Measurements from ENCODE around the gene TMEM38A.
"Not testable (repeated sequence)": the region's sequence is repeated elsewhere in the genome, so short reads cannot be mapped to it uniquely, and the experiment has no call there.

TMEM38A gene

DNA sequence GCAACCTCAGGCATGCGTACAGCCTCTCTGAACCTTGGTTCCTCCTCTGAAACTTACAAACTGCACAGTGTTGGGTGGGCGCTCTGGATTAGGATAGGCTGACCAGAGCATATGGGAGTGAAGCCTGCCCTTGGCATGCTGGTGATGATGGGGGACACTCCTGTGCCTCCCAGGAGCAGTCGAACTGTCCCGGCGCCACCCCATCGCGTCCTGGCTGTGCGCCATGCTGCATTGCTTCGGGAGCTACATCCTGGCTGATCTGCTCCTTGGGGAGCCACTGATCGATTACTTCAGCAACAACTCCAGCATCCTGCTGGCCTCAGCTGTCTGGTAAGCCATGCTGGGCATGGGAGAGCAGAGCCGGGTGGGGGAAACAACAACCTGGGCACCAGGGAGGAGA is 18.9 kb downstream of the TMEM38A start:
- DNase-seq: no peak

GRCh38 chr19:16682539-16682938 is 21.6 kb downstream of the TMEM38A start:
- no peak for DNase-seq

GRCh38 chr19:16684216-16684615 is 23.3 kb downstream of the TMEM38A start:
- no peak for DNase-seq

DNA sequence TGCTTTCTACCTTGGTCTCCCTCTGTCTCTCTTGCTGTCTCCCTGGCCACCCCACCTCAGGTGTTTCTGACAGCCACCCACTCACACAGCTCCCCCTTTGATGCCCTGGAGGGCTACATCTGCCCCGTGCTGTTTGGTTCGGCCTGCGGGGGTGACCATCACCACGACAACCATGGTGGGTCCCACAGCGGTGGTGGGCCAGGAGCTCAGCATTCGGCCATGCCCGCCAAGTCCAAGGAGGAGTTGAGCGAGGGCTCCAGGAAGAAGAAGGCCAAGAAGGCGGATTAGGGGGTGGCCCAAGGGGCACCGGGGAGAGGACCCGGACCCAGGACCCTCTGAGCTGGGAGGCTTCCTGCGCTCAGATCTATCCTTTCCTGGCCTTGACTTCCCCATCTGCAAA is 27.1 kb downstream of the TMEM38A start:
- DNase-seq: no peak

GRCh38 chr19:16698914-16699313 is 38.0 kb downstream of the TMEM38A start:
- DNase-seq: no peak

DNA sequence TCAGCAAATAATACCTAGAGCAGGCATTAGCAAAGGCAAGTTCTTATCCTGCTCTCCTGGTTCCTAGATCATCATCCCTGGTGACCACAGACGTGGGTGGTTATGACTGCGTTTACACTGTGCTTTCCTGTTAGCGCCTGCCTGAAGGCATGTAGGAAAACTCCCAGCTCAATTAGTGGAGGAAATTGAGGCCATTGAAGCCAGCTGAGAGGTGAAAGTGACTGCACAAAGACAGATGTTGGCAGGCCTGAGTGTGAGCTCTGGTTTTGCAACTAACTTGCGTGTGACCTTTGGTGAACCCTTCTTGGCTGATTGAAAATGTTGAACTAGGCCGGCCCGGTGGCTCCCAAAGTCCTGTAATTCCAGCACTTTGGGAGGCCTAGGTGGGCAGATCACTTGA is 41.2 kb downstream of the TMEM38A start:
- DNase-seq: no peak

DNA sequence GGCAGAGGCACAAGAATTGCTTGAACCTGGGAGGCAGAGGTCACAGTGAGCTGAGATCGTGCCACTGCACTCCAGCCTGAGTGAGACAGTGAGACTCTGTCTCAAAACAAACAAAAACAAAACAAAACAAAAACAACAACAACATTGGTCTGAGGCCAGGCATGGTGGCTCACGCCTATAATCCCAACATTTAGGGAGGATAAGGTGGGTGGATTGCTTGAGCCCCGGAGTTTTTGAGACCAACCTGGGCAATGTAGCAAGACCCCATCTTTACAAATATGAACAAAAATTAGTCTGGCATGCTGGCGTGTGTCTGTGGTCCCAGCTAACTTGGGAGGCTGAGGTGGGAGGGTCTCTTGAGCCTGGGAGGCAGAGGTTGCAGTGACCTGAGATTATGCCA is 42.7 kb downstream of the TMEM38A start:
- no peak for DNase-seq

DNA sequence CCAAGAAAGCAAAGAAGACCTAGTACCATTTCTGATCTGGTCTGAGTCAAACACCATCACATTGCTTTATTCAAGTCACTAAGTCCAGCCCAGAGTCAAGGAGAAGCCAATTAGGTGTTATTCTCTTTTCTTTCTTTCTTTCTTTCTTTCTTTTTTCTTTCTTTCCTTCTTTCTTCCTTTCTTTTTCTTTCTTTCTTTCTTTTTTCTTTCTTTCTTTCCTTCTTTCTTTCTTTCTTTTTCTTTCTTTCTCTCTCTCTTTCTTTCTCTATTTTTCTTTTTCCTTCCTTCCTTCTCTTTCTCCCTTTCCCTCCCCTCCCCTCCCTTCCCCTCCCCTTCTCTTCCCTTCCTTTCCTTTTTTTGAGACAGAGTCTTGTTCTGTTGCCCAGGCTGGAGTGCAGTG is 49.9 kb downstream of the TMEM38A start:
- not testable (repeated sequence) for DNase-seq

DNA sequence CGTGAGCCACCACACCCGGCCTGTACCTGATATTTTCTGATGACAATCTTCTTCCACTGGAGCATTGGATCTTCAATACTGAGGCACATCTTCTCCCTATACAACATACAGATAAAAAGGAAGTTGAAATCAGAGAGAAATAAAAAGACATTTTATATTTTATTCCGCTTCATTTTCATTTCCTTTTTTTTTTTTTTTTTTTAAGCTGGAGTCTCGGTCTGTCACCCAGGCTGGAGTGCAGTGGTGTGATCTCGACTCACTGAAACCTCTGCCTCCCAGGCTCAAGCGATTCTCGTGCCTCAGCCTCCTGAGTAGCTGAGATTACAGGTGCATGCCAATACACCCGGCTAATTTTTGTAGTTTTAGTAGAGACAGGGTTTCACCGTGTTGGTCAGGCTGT is 51.4 kb downstream of the TMEM38A start:
- not testable (repeated sequence) for DNase-seq

GRCh38 chr19:16714702-16715287 is 53.9 kb downstream of the TMEM38A start:
- DNase-seq: peak; percentile 67

GRCh38 chr19:16715611-16716010 is 54.7 kb downstream of the TMEM38A start:
- DNase-seq: no peak

DNA sequence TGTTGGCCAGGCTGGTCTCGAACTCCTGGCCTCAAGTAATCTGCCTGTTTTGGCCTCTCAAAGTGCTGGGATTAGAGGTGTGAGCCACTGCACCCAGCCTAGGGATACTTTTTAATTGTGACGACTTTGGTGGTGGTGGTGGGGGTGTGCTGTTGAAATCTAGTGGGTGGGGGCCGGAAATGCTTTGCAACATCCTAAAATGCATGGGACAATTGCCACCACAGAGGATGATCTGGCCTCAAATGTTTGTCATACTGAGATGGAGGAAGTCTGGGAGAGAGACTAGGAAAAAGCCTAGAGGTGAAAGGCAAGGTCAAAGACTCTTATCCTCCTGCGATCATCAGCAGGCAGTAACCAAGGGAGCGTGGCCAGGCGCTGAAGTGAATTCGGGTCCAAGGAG is 60.1 kb downstream of the TMEM38A start:
- DNase-seq: no peak

DNA sequence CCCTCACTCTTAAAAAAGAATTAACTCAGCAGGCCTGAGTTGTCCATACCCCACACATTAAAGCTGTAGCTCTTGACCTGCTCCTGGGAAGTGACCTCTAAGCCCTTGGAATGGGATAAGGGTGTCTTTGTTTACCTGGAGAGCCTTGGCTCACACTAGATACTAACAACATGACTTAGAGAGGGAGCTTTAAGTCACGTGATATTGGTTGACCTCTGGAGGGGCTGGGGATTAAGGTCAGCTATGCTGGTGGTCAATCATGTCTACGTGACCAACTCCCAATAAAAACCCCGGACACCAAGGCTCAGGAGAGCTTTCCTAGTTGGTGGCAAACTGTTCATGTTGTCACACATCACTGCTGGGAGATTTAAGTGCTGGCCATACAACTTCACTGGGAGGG is 61.7 kb downstream of the TMEM38A start:
- no peak for DNase-seq

- DNase-seq: no peak
These were observed 66.0 kb downstream of the TMEM38A start for GRCh38 chr19:16726916-16727315.

DNA sequence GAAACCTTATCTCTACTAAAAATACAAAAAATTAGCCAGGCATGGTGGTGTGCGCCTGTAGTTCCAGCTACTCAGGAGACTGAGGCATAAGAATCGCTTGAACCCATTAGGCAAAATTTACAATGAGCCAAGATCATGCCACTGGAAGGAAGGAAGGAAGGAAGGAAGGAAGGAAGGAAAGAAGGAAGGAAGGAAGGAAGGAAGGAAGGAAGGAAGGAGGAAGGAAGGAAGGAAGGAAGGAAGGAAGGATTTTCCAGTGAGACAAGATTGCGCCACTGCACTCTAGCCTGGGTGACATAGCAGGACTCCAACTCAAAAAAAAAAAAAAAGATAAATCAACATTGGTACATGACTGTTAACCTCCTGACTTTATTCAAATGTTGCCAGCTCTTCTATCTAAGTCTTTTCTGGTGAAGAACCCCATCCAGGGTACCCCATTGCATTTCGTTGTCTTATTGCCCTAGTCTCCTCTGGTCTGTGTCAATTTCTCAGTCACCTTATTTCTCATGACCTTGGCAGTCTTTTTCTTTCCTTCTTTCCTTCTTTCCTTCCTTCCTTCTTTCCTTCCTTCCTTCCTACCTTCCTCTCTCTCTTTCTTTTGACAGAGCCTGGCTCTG is 74.8 kb downstream of the TMEM38A start:
- not testable (repeated sequence) for DNase-seq

DNA sequence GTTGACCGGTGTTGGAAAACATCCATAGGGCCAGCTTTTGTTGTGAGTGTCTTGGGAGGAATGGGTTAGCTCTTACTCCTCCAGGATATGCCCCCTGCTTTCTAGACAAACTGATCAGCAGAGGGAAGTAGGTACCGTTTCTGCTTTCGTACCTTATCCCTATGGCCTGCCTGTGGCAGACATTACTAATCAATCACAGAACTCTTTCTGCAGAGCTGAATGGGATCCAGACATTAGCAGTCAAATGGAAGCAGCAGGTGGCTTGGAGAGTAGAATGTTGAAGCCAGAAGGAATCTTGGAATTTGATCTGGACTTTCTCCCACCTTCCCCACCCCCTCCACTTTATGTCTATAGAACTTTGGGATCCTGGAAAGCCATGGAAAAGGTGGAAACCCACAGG is 75.8 kb downstream of the TMEM38A start:
- no peak for DNase-seq

GRCh38 chr19:16737911-16738310 is 77.0 kb downstream of the TMEM38A start:
- DNase-seq: no peak

- DNase-seq: no peak
These were observed 78.6 kb downstream of the TMEM38A start for GRCh38 chr19:16739546-16739945.

Data from activated CD8-positive, alpha-beta memory T cell treated with anti-CD3 and anti-CD28 coated beads for 24 hours (primary cell).